Liver (tissue), 9 donors: Measurements from ENCODE around the gene PDLIM5. TPM values are rescaled to one million over a fixed set of nuclear protein-coding genes. Genes with fewer than 3 reads are reported as not detected.
A peak's percentile ranks its signal among the peaks of the same experiment; 100 is the strongest.
"Not testable (repeated sequence)": the region's sequence is repeated elsewhere in the genome, so short reads cannot be mapped to it uniquely, and the experiment has no call there.

Experiments used
- DNase-seq: peaks from one replicate; pipeline ENCODE4 v3.0.0-alpha.2; 2017; ENCODE audit warnings: low spot score
- H3K27ac ChIP-seq, 2 donors: one replicate each; pipeline ENCODE4 v1.7.0; 2013; ENCODE audit warnings: inconsistent platforms in 2 of 2, low read length in 2 of 2, control low read depth in 1 of 2, low read depth in 1 of 2, mild to moderate bottlenecking in 1 of 2
- H3K27me3 ChIP-seq, 4 donors: one replicate each; pipeline versions ENCODE4 v1.6.1 to v1.7.0; 2013; ENCODE audit warnings: low read length in 3 of 4, inconsistent platforms in 1 of 4, mild to moderate bottlenecking in 1 of 4, moderate library complexity in 1 of 4; ENCODE audit not compliant: control insufficient read depth in 4 of 4, insufficient read depth in 4 of 4
- H3K36me3 ChIP-seq, 4 donors: one replicate each; pipeline versions ENCODE4 v1.6.1 to v1.7.0; 2013; ENCODE audit warnings: low read length in 3 of 4, mild to moderate bottlenecking in 3 of 4, low read depth in 1 of 4, moderate library complexity in 1 of 4; ENCODE audit not compliant: control insufficient read depth in 4 of 4, insufficient read depth in 3 of 4
- H3K4me1 ChIP-seq, 4 donors: one replicate each; pipeline versions ENCODE4 v1.6.1 to v1.7.0; 2013; ENCODE audit warnings: low read length in 3 of 4, mild to moderate bottlenecking in 3 of 4, moderate library complexity in 1 of 4; ENCODE audit not compliant: control insufficient read depth in 4 of 4, insufficient read depth in 4 of 4
- H3K4me3 ChIP-seq, 3 donors: one replicate each; pipeline versions ENCODE4 v1.6.1 to v1.7.0; 2013; ENCODE audit warnings: low read length in 3 of 3, control low read depth in 1 of 3, low read depth in 1 of 3, mild to moderate bottlenecking in 1 of 3
- H3K9ac ChIP-seq, 2 donors: one replicate each; pipeline ENCODE4 v1.7.0; 2013; ENCODE audit warnings: low read length in 2 of 2, mild to moderate bottlenecking in 2 of 2, moderate library complexity in 2 of 2, control low read depth in 1 of 2, low read depth in 1 of 2
- H3K9me3 ChIP-seq, 4 donors: one replicate each; pipeline versions ENCODE4 v1.6.1 to v1.7.0; 2013; ENCODE audit warnings: low read length in 3 of 4; ENCODE audit not compliant: control insufficient read depth in 4 of 4
- EGR1 ChIP-seq, 2 donors: IDR thresholded peaks; 2 replicates each; pipeline ENCODE4 v1.6.1; 2016 to 2018; ENCODE audit warnings: antibody characterized with exemption in 2 of 2, low read depth in 2 of 2
- FOXA1 ChIP-seq: IDR thresholded peaks from 2 replicates; pipeline ENCODE4 v1.6.1; 2016; ENCODE audit warnings: antibody characterized with exemption
- FOXA2 ChIP-seq: IDR thresholded peaks from 2 replicates; pipeline ENCODE4 v1.6.1; 2016; ENCODE audit warnings: antibody characterized with exemption
- GABPA ChIP-seq, 2 donors: IDR thresholded peaks in 1 of 2; conservative IDR thresholded peaks in 1 of 2; 2 replicates each; pipeline ENCODE4 v1.6.1; 2016; ENCODE audit warnings: antibody characterized with exemption in 2 of 2, mild to moderate bottlenecking in 1 of 2, moderate library complexity in 1 of 2
- JUND ChIP-seq, 2 donors: IDR thresholded peaks; 2 replicates each; pipeline ENCODE4 v1.6.1; 2016; ENCODE audit warnings: antibody characterized with exemption in 2 of 2
- NR2F2 ChIP-seq: IDR thresholded peaks from 2 replicates; pipeline ENCODE4 v1.6.1; 2016; ENCODE audit warnings: antibody characterized with exemption
- RAD21 ChIP-seq, 2 donors: IDR thresholded peaks; 2 replicates each; pipeline ENCODE4 v1.6.1; 2016; ENCODE audit warnings: antibody characterized with exemption in 2 of 2, mild to moderate bottlenecking in 2 of 2
- RXRA ChIP-seq, 2 donors: IDR thresholded peaks; 2 replicates each; pipeline ENCODE4 v1.6.1; 2017 to 2018; ENCODE audit warnings: antibody characterized with exemption in 2 of 2, mild to moderate bottlenecking in 1 of 2
- TAF1 ChIP-seq: conservative IDR thresholded peaks from 2 replicates; pipeline ENCODE4 v1.6.1; 2016; ENCODE audit warnings: antibody characterized with exemption, mild to moderate bottlenecking
- YY1 ChIP-seq: IDR thresholded peaks from 2 replicates; pipeline ENCODE4 v1.6.1; 2016; ENCODE audit warnings: antibody characterized with exemption, mild to moderate bottlenecking
- WGBS: extraction: QIAGEN DNeasy Blood & Tissue Kit; methylation state at CpG from one replicate; pipeline ENCODE4 v1.1.7; 2013; 5-methylcytosine and 5-hydroxymethylcytosine counted together
- polyA plus RNA-seq, 2 donors: library from polyadenylated mRNA; stranded (reverse) in 1 of 2; unstranded in 1 of 2; fragments of 200-250 nt in 1 of 2; fragments of >200 nt in 1 of 2; fragmentation: Nextera tagmentation in 1 of 2; extraction: Ambion mirVana in 1 of 2; gene quantifications; one replicate each; pipeline versions ENCODE4 v1.2.1 to v1.2.3, GENCODE V29; 2013 to 2015
- total RNA-seq, 2 donors: library from RNA; depleted of rRNA; stranded (reverse); fragments of >200 nt; gene quantifications; one replicate each; pipeline ENCODE4 v1.2.3, GENCODE V29; 2014
- TF ChIP-seq, protein P1 (sequence below): IDR thresholded peaks from 2 replicates; pipeline ENCODE4 v1.6.1; 2016; ENCODE audit warnings: antibody characterized with exemption
- TF ChIP-seq, protein P2 (sequence below): IDR thresholded peaks from 2 replicates; pipeline ENCODE4 v1.6.1; 2016; ENCODE audit warnings: antibody characterized with exemption
- TF ChIP-seq, protein P3 (sequence below): IDR thresholded peaks from 2 replicates; pipeline ENCODE4 v1.6.1; 2016; ENCODE audit warnings: antibody characterized with exemption
- TF ChIP-seq, protein P4 (sequence below): fragments of 150-350 bp; IDR thresholded peaks from 2 replicates; pipeline ENCODE4 v1.5.1; 2017; ENCODE audit warnings: improper control_type of control experiment, low read depth, low read length; ENCODE audit not compliant: missing input control
- donor health status: healthy.
- donor health status: healthy.
- donor health status: healthy.
- donor health status: healthy.
- donor health status: healthy.

PDLIM5 gene
- total and polyA plus RNA-seq, 4 donors, result 19.1 to 114 (median 67.8) TPM

DNA sequence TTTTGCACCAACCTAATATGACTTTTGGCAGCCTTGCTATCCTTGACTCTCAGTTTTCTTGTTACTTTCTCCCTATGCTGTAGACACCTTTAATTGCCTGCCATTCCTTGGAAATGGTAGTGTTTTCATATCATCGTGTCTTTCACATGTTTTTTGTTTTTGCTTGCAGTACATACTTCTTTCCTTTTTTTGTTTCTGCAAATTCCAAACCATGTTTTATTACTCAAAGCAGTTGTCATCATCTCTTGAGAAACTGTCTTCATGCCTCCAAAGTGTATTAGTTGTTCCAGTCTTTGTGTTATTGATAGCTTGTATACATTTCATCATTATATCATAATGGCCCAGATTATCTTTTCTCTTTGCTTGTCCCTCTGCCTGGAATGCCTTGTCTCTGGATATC is 57.1 kb downstream of the PDLIM5 start:
- Histone ChIP-seq H3K36me3 (peaks cover 0 to 2% (median 0%) of the 10 kb centered on the region in 4 donors), H3K27ac (no peak overlapping the region), H3K9ac (no peak overlapping the region), H3K4me3 (no peak overlapping the region), H3K4me1 (peaks cover 7 to 30% (median 27%) of the 10 kb centered on the region in 4 donors), H3K9me3 (no peaks in the 10 kb centered on the region), H3K27me3 (no peaks in the 10 kb centered on the region)
- no peak for DNase-seq
- no peak for TF ChIP-seq RAD21 (IDR thresholded peaks at IDR 0.05)
- no peak for TF ChIP-seq NR2F2
- TF ChIP-seq, protein P1, sequence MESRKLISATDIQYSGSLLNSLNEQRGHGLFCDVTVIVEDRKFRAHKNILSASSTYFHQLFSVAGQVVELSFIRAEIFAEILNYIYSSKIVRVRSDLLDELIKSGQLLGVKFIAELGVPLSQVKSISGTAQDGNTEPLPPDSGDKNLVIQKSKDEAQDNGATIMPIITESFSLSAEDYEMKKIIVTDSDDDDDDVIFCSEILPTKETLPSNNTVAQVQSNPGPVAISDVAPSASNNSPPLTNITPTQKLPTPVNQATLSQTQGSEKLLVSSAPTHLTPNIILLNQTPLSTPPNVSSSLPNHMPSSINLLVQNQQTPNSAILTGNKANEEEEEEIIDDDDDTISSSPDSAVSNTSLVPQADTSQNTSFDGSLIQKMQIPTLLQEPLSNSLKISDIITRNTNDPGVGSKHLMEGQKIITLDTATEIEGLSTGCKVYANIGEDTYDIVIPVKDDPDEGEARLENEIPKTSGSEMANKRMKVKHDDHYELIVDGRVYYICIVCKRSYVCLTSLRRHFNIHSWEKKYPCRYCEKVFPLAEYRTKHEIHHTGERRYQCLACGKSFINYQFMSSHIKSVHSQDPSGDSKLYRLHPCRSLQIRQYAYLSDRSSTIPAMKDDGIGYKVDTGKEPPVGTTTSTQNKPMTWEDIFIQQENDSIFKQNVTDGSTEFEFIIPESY, result no peak
- TF ChIP-seq JUND (IDR thresholded peaks at IDR 0.05), result no peak
- no peak for TF ChIP-seq GABPA (IDR thresholded peaks at IDR 0.05 in 1 of 2, conservative IDR thresholded peaks at IDR 0.05 in 1 of 2)
- TF ChIP-seq, protein P2, sequence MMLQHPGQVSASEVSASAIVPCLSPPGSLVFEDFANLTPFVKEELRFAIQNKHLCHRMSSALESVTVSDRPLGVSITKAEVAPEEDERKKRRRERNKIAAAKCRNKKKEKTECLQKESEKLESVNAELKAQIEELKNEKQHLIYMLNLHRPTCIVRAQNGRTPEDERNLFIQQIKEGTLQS, result no peak
- no peak for TF ChIP-seq RXRA (IDR thresholded peaks at IDR 0.05)
- WGBS, result 87% methylated on average over 1 of the region's 1 CpG

DNA sequence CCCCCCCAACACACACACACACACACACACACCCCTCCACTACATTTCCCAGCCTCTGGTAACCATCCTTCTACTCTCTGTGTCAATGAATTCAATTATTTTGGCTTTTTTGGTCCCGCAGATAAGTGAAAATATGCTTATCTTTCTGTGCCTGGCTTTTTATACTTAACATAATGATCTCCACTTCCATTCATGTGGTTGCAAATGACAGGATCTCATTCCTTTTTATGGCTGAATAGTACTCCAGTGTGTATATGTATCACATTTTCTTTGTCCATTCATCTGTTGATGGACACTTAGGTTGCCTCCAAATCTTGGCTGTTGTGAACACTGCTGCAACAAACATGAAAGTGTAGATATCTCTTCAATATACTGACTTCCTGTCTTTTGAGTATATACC is 59.8 kb downstream of the PDLIM5 start:
- Histone ChIP-seq H3K4me1 (peaks cover 7 to 43% (median 33%) of the 10 kb centered on the region in 4 donors), H3K27ac (no peak overlapping the region), H3K27me3 (no peaks in the 10 kb centered on the region), H3K36me3 (peaks cover 0 to 2% (median 0%) of the 10 kb centered on the region in 4 donors), H3K9ac (no peak overlapping the region), H3K9me3 (no peaks in the 10 kb centered on the region), H3K4me3 (no peak overlapping the region)
- WGBS, result 99% methylated on average over 1 of the region's 1 CpG
- TF ChIP-seq, protein P3, sequence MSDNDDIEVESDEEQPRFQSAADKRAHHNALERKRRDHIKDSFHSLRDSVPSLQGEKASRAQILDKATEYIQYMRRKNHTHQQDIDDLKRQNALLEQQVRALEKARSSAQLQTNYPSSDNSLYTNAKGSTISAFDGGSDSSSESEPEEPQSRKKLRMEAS, result no peak
- TF ChIP-seq FOXA1 (no peak), FOXA2 (no peak), TAF1 (no peak), NR2F2 (no peak), EGR1 (IDR thresholded peaks at IDR 0.05; ENCODE audit: low read depth in 2 of 2) (no peak), YY1 (no peak), GABPA (IDR thresholded peaks at IDR 0.05 in 1 of 2, conservative IDR thresholded peaks at IDR 0.05 in 1 of 2) (no peak)
- TF ChIP-seq, protein P2, result no peak
- TF ChIP-seq, protein P4, sequence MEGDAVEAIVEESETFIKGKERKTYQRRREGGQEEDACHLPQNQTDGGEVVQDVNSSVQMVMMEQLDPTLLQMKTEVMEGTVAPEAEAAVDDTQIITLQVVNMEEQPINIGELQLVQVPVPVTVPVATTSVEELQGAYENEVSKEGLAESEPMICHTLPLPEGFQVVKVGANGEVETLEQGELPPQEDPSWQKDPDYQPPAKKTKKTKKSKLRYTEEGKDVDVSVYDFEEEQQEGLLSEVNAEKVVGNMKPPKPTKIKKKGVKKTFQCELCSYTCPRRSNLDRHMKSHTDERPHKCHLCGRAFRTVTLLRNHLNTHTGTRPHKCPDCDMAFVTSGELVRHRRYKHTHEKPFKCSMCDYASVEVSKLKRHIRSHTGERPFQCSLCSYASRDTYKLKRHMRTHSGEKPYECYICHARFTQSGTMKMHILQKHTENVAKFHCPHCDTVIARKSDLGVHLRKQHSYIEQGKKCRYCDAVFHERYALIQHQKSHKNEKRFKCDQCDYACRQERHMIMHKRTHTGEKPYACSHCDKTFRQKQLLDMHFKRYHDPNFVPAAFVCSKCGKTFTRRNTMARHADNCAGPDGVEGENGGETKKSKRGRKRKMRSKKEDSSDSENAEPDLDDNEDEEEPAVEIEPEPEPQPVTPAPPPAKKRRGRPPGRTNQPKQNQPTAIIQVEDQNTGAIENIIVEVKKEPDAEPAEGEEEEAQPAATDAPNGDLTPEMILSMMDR, result no peak
- no peak for DNase-seq

DNA sequence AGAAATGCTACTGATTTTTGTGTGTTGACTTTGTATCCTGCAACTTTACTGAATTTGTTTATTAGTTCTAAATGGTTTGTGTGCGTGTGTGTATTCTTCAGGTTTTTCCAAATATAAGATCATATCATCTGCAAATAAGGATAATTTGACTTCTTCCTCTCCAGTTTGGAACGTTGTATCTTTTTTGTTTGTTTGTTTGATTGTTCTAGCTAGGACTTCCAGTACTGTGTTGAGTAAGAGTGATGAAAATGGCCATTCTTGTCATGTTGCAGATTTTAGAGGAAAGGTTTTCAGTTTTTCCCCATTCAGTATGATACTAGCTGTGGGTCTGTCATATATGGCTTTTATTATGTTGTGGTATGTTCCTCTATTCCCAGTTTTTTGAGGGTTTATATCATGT is 61.8 kb downstream of the PDLIM5 start:
- H3K27ac ChIP-seq, H3K27me3 ChIP-seq, H3K9me3 ChIP-seq, DNase-seq, H3K4me3 ChIP-seq, H3K9ac ChIP-seq, H3K36me3 ChIP-seq: not testable (repeated sequence)
- peaks cover 0 to 39% (median 17%) of the 10 kb centered on the region in 4 donors for H3K4me1 ChIP-seq
- 40% methylated on average over 2 of the region's 2 CpGs for WGBS
- TF ChIP-seq RAD21 (IDR thresholded peaks at IDR 0.05) (peak in 1 of 2 donors; percentile 8), YY1 (peak; percentile 15)
